GM19035 (cell line): ENCODE data around the gene AP5Z1.
A peak's percentile ranks its signal among the peaks of the same experiment; 100 is the strongest.

Source experiments
- ATAC-seq: cut with Tn5 transposase; IDR thresholded peaks from one replicate; pipeline ENCODE4 v1.9.1; 2021; ENCODE audit not compliant: unreplicated experiment

The AP5Z1 gene

GRCh38 chr7:4765776-4766490 lies 9.5 kb upstream of the AP5Z1 start:
- ATAC-seq = no peak

- no peak for ATAC-seq
Measured at GRCh38 chr7:4766666-4767519, 8.5 kb upstream of the AP5Z1 start.

GRCh38 chr7:4768597-4769569 lies 6.5 kb upstream of the AP5Z1 start:
- no peak for ATAC-seq

GRCh38 chr7:4769761-4770160 lies 5.7 kb upstream of the AP5Z1 start:
- ATAC-seq = no peak

GRCh38 chr7:4770886-4771285 lies 4.5 kb upstream of the AP5Z1 start:
- no peak for ATAC-seq

- ATAC-seq = no peak
Measured at GRCh38 chr7:4771737-4772136, 3.7 kb upstream of the AP5Z1 start.

GRCh38 chr7:4772306-4772705 lies 3.1 kb upstream of the AP5Z1 start:
- no peak for ATAC-seq

GRCh38 chr7:4774007-4774406 lies 1.4 kb upstream of the AP5Z1 start:
- no peak for ATAC-seq

GRCh38 chr7:4774658-4775249 lies 669 bp upstream of the AP5Z1 start:
- ATAC-seq = peak; percentile 31

GRCh38 chr7:4775848-4776623 lies 613 bp downstream of the AP5Z1 start:
- ATAC-seq = no peak

- ATAC-seq = no peak
Measured at GRCh38 chr7:4779118-4779517, 3.7 kb downstream of the AP5Z1 start.

- ATAC-seq = no peak
Measured at GRCh38 chr7:4781366-4782069, 6.1 kb downstream of the AP5Z1 start.

GRCh38 chr7:4782333-4783291 lies 7.2 kb downstream of the AP5Z1 start:
- no peak for ATAC-seq

- no peak for ATAC-seq
Measured at GRCh38 chr7:4783292-4783652, 7.8 kb downstream of the AP5Z1 start.

- no peak for ATAC-seq
Measured at GRCh38 chr7:4783762-4784351, 8.4 kb downstream of the AP5Z1 start.

GRCh38 chr7:4784799-4785198 lies 9.4 kb downstream of the AP5Z1 start:
- no peak for ATAC-seq

GRCh38 chr7:4785371-4785770 lies 9.9 kb downstream of the AP5Z1 start:
- ATAC-seq = no peak

- no peak for ATAC-seq
Measured at GRCh38 chr7:4786015-4786414, 10.6 kb downstream of the AP5Z1 start.
